ENCODE results near the gene MND1.

The MND1 gene

GRCh38 chr4:153346563-153346962 is 2.1 kb downstream of the MND1 start:
- peak; percentile 56 for DNase-seq (ENCODE audit: low spot score)

- peak; percentile 59 for DNase-seq (ENCODE audit: low spot score)
Measured at GRCh38 chr4:153347117-153347516, 2.6 kb downstream of the MND1 start.

- peak; percentile 73 for DNase-seq (ENCODE audit: low spot score)
Measured at GRCh38 chr4:153348006-153348405, 3.5 kb downstream of the MND1 start.

GRCh38 chr4:153349206-153349805 is 4.8 kb downstream of the MND1 start:
- no peak for DNase-seq (ENCODE audit: low spot score)

GRCh38 chr4:153362184-153362583 is 17.7 kb downstream of the MND1 start:
- DNase-seq (ENCODE audit: low spot score), result no peak

GRCh38 chr4:153364061-153364460 is 19.6 kb downstream of the MND1 start:
- DNase-seq (ENCODE audit: low spot score), result no peak

GRCh38 chr4:153365003-153365402 is 20.5 kb downstream of the MND1 start:
- peak; percentile 45 for DNase-seq (ENCODE audit: low spot score)

GRCh38 chr4:153366486-153366885 is 22.0 kb downstream of the MND1 start:
- no peak for DNase-seq (ENCODE audit: low spot score)

- no peak for DNase-seq (ENCODE audit: low spot score)
Measured at GRCh38 chr4:153367092-153367491, 22.6 kb downstream of the MND1 start.

GRCh38 chr4:153369021-153369420 is 24.5 kb downstream of the MND1 start:
- no peak for DNase-seq (ENCODE audit: low spot score)

- no peak for DNase-seq (ENCODE audit: low spot score)
Measured at GRCh38 chr4:153371701-153372234, 27.3 kb downstream of the MND1 start.

GRCh38 chr4:153372967-153373562 is 28.6 kb downstream of the MND1 start:
- no peak for DNase-seq (ENCODE audit: low spot score)

GRCh38 chr4:153374442-153374841 is 30.0 kb downstream of the MND1 start:
- DNase-seq (ENCODE audit: low spot score), result no peak

- DNase-seq (ENCODE audit: low spot score), result no peak
Measured at GRCh38 chr4:153375303-153375702, 30.8 kb downstream of the MND1 start.

- DNase-seq (ENCODE audit: low spot score), result no peak
Measured at GRCh38 chr4:153383131-153383530, 38.6 kb downstream of the MND1 start.

- no peak for DNase-seq (ENCODE audit: low spot score)
Measured at GRCh38 chr4:153384160-153384559, 39.7 kb downstream of the MND1 start.

GRCh38 chr4:153385784-153386183 is 41.3 kb downstream of the MND1 start:
- DNase-seq (ENCODE audit: low spot score), result no peak

GRCh38 chr4:153387981-153388380 is 43.5 kb downstream of the MND1 start:
- DNase-seq (ENCODE audit: low spot score), result no peak

GRCh38 chr4:153393397-153393796 is 48.9 kb downstream of the MND1 start:
- no peak for DNase-seq (ENCODE audit: low spot score)

GRCh38 chr4:153394945-153395344 is 50.5 kb downstream of the MND1 start:
- no peak for DNase-seq (ENCODE audit: low spot score)

- no peak for DNase-seq (ENCODE audit: low spot score)
Measured at GRCh38 chr4:153398713-153399112, 54.2 kb downstream of the MND1 start.

GRCh38 chr4:153399358-153399757 is 54.9 kb downstream of the MND1 start:
- DNase-seq (ENCODE audit: low spot score), result no peak

GRCh38 chr4:153401501-153401900 is 57.0 kb downstream of the MND1 start:
- no peak for DNase-seq (ENCODE audit: low spot score)

- DNase-seq (ENCODE audit: low spot score), result no peak
Measured at GRCh38 chr4:153402366-153402765, 57.9 kb downstream of the MND1 start.
